Astrocyte of the spinal cord (primary cell): Measurements from ENCODE around the gene PPP1R14C.

Experiments used
- DNase-seq: peaks from one replicate; pipeline ENCODE4 v3.0.0; 2011; ENCODE audit warnings: low read depth, low spot score
- H3K4me3 ChIP-seq: 2 replicates; pipeline ENCODE4 v1.5.1; 2011; ENCODE audit warnings: low read depth, mild to moderate bottlenecking, low read length, moderate library complexity
- CTCF ChIP-seq: IDR thresholded peaks from 2 replicates; pipeline ENCODE4 v1.5.1; 2012; ENCODE audit warnings: low read depth, mild to moderate bottlenecking, low read length, inconsistent platforms
- in situ Hi-C: cut with HindIII; loops from 2 replicates; pipeline ENCODE4 v1.10.0; 2017; ENCODE audit warnings: low sequenced_read_pairs

The PPP1R14C gene

GRCh38 chr6:150208611-150209352 lies 65.9 kb downstream of the PPP1R14C start:
- TF ChIP-seq CTCF = no peak
- H3K4me3 ChIP-seq = no peak overlapping the region
- DNase-seq = no peak
- in situ Hi-C loops = no loop called here

DNA sequence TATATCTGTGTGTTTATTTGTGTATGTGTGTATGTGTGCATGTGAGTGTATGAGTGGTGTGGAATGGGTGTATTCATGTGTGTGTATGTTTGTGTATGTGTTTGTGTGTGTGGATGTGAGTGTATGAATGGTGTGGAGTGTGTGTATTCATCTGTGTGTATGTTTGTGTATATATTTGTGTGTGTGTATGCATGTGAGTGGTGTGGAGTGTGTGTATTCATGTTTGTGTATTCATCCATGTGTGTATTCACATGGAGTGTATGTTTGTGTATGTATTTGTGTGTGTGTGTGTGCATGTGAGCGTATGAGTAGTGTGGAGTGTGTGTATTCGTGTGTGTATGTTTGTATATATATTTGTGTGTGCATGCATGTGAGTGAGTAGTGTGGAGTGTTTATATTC lies 66.6 kb downstream of the PPP1R14C start:
- no peak for TF ChIP-seq CTCF
- H3K4me3 ChIP-seq = no peak overlapping the region
- in situ Hi-C loops = no loop called here
- no peak for DNase-seq

- in situ Hi-C loops = no loop called here
- no peak for DNase-seq
- TF ChIP-seq CTCF = no peak
- H3K4me3 ChIP-seq = no peak overlapping the region
These were observed 69.1 kb downstream of the PPP1R14C start for GRCh38 chr6:150211700-150212511.

DNA sequence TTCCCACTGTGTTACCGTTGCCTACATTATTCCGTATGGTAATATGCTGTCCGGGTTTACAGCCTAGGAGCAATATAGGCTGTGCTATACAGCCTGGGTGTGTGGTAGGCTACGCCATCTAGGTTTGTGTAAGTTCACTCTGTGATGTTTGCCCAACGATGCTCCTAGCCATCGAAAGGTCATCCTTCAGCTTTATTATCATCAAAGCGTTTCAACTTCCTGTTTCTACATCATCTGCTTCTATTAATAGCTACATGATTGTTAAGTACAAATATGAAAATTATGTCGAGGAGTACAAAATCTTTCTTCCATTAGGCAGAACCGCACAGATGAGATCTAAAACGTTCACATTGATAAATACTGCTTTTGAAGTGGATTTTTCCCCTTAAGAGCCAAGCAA lies 69.9 kb downstream of the PPP1R14C start:
- in situ Hi-C loops = no loop called here
- DNase-seq = no peak
- TF ChIP-seq CTCF = no peak
- no peak overlapping the region for H3K4me3 ChIP-seq

GRCh38 chr6:150213301-150213700 lies 70.5 kb downstream of the PPP1R14C start:
- no peak for TF ChIP-seq CTCF
- no peak overlapping the region for H3K4me3 ChIP-seq
- in situ Hi-C loops = no loop called here
- DNase-seq = no peak

GRCh38 chr6:150214310-150214709 lies 71.5 kb downstream of the PPP1R14C start:
- no peak for TF ChIP-seq CTCF
- no peak overlapping the region for H3K4me3 ChIP-seq
- DNase-seq = no peak
- in situ Hi-C loops = no loop called here
